Measurements from ENCODE around the gene ZFYVE16.

DNA sequence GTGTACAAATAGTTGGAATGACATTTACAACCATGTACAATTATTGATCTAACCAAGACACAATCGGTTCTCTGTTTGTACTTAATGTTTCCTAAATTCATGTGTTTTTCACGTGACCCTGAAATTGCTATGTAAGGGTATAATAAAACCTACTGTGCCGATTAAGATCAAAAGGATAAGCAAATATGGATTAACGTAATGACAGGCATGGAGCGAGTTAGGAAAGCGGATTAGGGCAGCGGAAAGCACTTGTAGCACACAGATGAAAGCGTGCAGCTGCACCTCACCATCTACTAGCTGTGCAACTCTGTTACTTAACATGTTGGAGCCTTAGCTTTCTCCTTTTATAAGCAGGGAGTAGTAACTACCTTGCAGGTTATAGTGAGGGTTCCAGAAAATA lies 38.3 kb upstream of the ZFYVE16 start:
- TF ChIP-seq, protein P1, sequence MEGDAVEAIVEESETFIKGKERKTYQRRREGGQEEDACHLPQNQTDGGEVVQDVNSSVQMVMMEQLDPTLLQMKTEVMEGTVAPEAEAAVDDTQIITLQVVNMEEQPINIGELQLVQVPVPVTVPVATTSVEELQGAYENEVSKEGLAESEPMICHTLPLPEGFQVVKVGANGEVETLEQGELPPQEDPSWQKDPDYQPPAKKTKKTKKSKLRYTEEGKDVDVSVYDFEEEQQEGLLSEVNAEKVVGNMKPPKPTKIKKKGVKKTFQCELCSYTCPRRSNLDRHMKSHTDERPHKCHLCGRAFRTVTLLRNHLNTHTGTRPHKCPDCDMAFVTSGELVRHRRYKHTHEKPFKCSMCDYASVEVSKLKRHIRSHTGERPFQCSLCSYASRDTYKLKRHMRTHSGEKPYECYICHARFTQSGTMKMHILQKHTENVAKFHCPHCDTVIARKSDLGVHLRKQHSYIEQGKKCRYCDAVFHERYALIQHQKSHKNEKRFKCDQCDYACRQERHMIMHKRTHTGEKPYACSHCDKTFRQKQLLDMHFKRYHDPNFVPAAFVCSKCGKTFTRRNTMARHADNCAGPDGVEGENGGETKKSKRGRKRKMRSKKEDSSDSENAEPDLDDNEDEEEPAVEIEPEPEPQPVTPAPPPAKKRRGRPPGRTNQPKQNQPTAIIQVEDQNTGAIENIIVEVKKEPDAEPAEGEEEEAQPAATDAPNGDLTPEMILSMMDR (IDR thresholded peaks at IDR 0.05) = no peak
- no peak for TF ChIP-seq POLR2AphosphoS5 (IDR thresholded peaks at IDR 0.05)

Measured in sigmoid colon (tissue), 4 donors.